Measurements from ENCODE around the gene ANKRD37. TPM values are rescaled to one million over a fixed set of nuclear protein-coding genes. Genes with fewer than 3 reads are reported as not detected.

ANKRD37 gene
- total RNA-seq, 1 experiment from 2014 or later = 1.6 TPM

- in situ Hi-C loops (cut with HindIII; ENCODE audit: low sequenced_read_pairs) = no loop called here
- DNase-seq (ENCODE audit: low spot score) = no peak
These were observed 8.8 kb downstream of the ANKRD37 start for GRCh38 chr4:185405296-185405999.

GRCh38 chr4:185408432-185408831 is 11.8 kb downstream of the ANKRD37 start:
- no peak for DNase-seq (ENCODE audit: low spot score)
- in situ Hi-C loops (cut with HindIII; ENCODE audit: low sequenced_read_pairs) = no loop called here

GRCh38 chr4:185411849-185412248 is 15.2 kb downstream of the ANKRD37 start:
- in situ Hi-C loops (cut with HindIII; ENCODE audit: low sequenced_read_pairs) = no loop called here
- DNase-seq (ENCODE audit: low spot score) = no peak

GRCh38 chr4:185412412-185412811 is 15.8 kb downstream of the ANKRD37 start:
- no peak for DNase-seq (ENCODE audit: low spot score)
- in situ Hi-C loops (cut with HindIII; ENCODE audit: low sequenced_read_pairs) = no loop called here

GRCh38 chr4:185416955-185417354 is 20.3 kb downstream of the ANKRD37 start:
- no peak for DNase-seq (ENCODE audit: low spot score)
- in situ Hi-C loops (cut with HindIII; ENCODE audit: low sequenced_read_pairs) = no loop called here

- in situ Hi-C loops (cut with HindIII; ENCODE audit: low sequenced_read_pairs) = no loop called here
- no peak for DNase-seq (ENCODE audit: low spot score)
These were observed 24.9 kb downstream of the ANKRD37 start for GRCh38 chr4:185421366-185422124.

- in situ Hi-C loops (cut with HindIII; ENCODE audit: low sequenced_read_pairs) = no loop called here
These were observed 28.4 kb downstream of the ANKRD37 start for GRCh38 chr4:185424905-185425646.

GRCh38 chr4:185425647-185426352 is 29.2 kb downstream of the ANKRD37 start, which contains the start of gene UFSP2:
UFSP2 (minus strand) TSS chr4:185425964; CDS start chr4:185425868, 96 bp downstream.
- DNase-seq (ENCODE audit: low spot score) = peak; percentile 88
- in situ Hi-C loops (cut with HindIII; ENCODE audit: low sequenced_read_pairs) = no loop called here

More at GRCh38 chr4:185424905-185425646, 28.4 kb downstream of the ANKRD37 start:
- DNase-seq (ENCODE audit: low spot score) = peak; percentile 59

- in situ Hi-C loops (cut with HindIII; ENCODE audit: low sequenced_read_pairs) = no loop called here
- DNase-seq (ENCODE audit: low spot score) = no peak
These were observed 30.5 kb downstream of the ANKRD37 start for GRCh38 chr4:185426960-185427688.

GRCh38 chr4:185429660-185430059 is 33.0 kb downstream of the ANKRD37 start:
- in situ Hi-C loops (cut with HindIII; ENCODE audit: low sequenced_read_pairs) = no loop called here
- no peak for DNase-seq (ENCODE audit: low spot score)

- DNase-seq (ENCODE audit: low spot score) = no peak
- in situ Hi-C loops (cut with HindIII; ENCODE audit: low sequenced_read_pairs) = no loop called here
These were observed 38.8 kb downstream of the ANKRD37 start for GRCh38 chr4:185435466-185435865.

GRCh38 chr4:185437809-185438208 is 41.2 kb downstream of the ANKRD37 start:
- in situ Hi-C loops (cut with HindIII; ENCODE audit: low sequenced_read_pairs) = no loop called here

GRCh38 chr4:185441479-185441878 is 44.8 kb downstream of the ANKRD37 start:
- no peak for DNase-seq (ENCODE audit: low spot score)
- in situ Hi-C loops (cut with HindIII; ENCODE audit: low sequenced_read_pairs) = no loop called here

More at GRCh38 chr4:185437809-185438208, 41.2 kb downstream of the ANKRD37 start:
- DNase-seq (ENCODE audit: low spot score) = no peak

GRCh38 chr4:185445209-185445608 is 48.6 kb downstream of the ANKRD37 start:
- in situ Hi-C loops (cut with HindIII; ENCODE audit: low sequenced_read_pairs) = no loop called here
- no peak for DNase-seq (ENCODE audit: low spot score)

Other genes starting within 250 kb of the ANKRD37 start
- gene CFAP97, start 192.8 kb upstream of the ANKRD37 start, total RNA-seq (2014; rRNA removed; shearing (Covaris generic)) = 11.8 and 25.8 TPM in 2 replicates
- 12.4 and 13.7 TPM in 2 replicates for gene SNX25, start 187.2 kb upstream of the ANKRD37 start, total RNA-seq (2014; rRNA removed; shearing (Covaris generic))
- gene LRP2BP, start 917 bp upstream of the ANKRD37 start, total RNA-seq (2014; rRNA removed; shearing (Covaris generic)) = not detected in 2 replicates
- gene UFSP2, start 29.1 kb downstream of the ANKRD37 start, total RNA-seq (2014; rRNA removed; shearing (Covaris generic)) = 28.7 and 55.8 TPM in 2 replicates
- gene CCDC110, start 74.9 kb downstream of the ANKRD37 start, total RNA-seq (2014; rRNA removed; shearing (Covaris generic)) = 0.43 and 0.98 TPM in 2 replicates
- gene PDLIM3, start 138.7 kb downstream of the ANKRD37 start, total RNA-seq (2014; rRNA removed; shearing (Covaris generic)) = 9.5 and 15.7 TPM in 2 replicates

Data from G401 (cell line).